ENCODE data around the gene PLD6.

Gene PLD6

GRCh38 chr17:17155568-17155967, 50.6 kb downstream of the PLD6 start:
- ATAC-seq (no peak), DNase-seq (no peak)

- DNase-seq: no peak
Observed at GRCh38 chr17:17154981-17155380, 51.2 kb downstream of the PLD6 start.

GRCh38 chr17:17154556-17154955, 51.6 kb downstream of the PLD6 start:
- no peak for ATAC-seq
- no peak for DNase-seq

More at GRCh38 chr17:17154981-17155380, 51.2 kb downstream of the PLD6 start:
- no peak for ATAC-seq

GRCh38 chr17:17153709-17154108, 52.4 kb downstream of the PLD6 start:
- ATAC-seq: no peak
- DNase-seq: no peak

GRCh38 chr17:17153071-17153470, 53.1 kb downstream of the PLD6 start:
- no peak for ATAC-seq
- no peak for DNase-seq

- DNase-seq (no peak), ATAC-seq (no peak)
Observed at GRCh38 chr17:17152385-17152784, 53.7 kb downstream of the PLD6 start.

- peak; percentile 26 for DNase-seq
- ATAC-seq: peak; percentile 63
Observed at GRCh38 chr17:17151962-17152361, 54.2 kb downstream of the PLD6 start.

GRCh38 chr17:17151541-17151940, 54.6 kb downstream of the PLD6 start:
- no peak for DNase-seq
- peak; percentile 17 for ATAC-seq

GRCh38 chr17:17151055-17151454, 55.1 kb downstream of the PLD6 start:
- DNase-seq (no peak), ATAC-seq (peak; percentile 33)
